PFSK-1 (cell line): ENCODE measurements around the gene MXI1.

Experiments
- FOXP2 ChIP-seq: optimal IDR thresholded peaks from 2 replicates; pipeline ENCODE3; 2011; ENCODE audit warnings: borderline replicate concordance, control low read depth, inconsistent platforms; ENCODE audit not compliant: insufficient read depth; ENCODE audit errors: extremely low read length, extremely low read depth
- POLR2AphosphoS5 ChIP-seq: IDR thresholded peaks from 2 replicates; pipeline ENCODE4 v1.6.1; 2012; ENCODE audit warnings: low read depth, mild to moderate bottlenecking, control low read depth, low read length, moderate library complexity
- REST ChIP-seq, 2 experiments: IDR thresholded peaks; 2 replicates each; pipeline versions ENCODE4 v1.6.1 to v1.8.0; 2011 to 2012; ENCODE audit warnings: low read depth in 2 of 2, low read length in 2 of 2, control low read depth in 1 of 2, inconsistent platforms in 1 of 2, mild to moderate bottlenecking in 1 of 2, moderate library complexity in 1 of 2; ENCODE audit not compliant: insufficient read depth in 1 of 2
- SIN3A ChIP-seq: IDR thresholded peaks from 2 replicates; pipeline ENCODE4 v1.6.1; 2012; ENCODE audit warnings: mild to moderate bottlenecking, low read length, moderate library complexity, borderline replicate concordance; ENCODE audit not compliant: insufficient read depth
- TAF1 ChIP-seq: IDR thresholded peaks from 2 replicates; pipeline ENCODE4 v1.6.1; 2012; ENCODE audit warnings: low read length, control low read depth, borderline replicate concordance; ENCODE audit not compliant: insufficient read depth

The MXI1 gene

GRCh38 chr10:110215286-110216170, 8.1 kb downstream of the MXI1 start:
- TF ChIP-seq SIN3A (no peak), TAF1 (no peak), POLR2AphosphoS5 (no peak), REST (IDR thresholded peaks at IDR 0.05; ENCODE audit: insufficient read depth in 1 of 2, low read depth in 2 of 2, low read length in 2 of 2) (no peak), FOXP2 (no peak)

DNA sequence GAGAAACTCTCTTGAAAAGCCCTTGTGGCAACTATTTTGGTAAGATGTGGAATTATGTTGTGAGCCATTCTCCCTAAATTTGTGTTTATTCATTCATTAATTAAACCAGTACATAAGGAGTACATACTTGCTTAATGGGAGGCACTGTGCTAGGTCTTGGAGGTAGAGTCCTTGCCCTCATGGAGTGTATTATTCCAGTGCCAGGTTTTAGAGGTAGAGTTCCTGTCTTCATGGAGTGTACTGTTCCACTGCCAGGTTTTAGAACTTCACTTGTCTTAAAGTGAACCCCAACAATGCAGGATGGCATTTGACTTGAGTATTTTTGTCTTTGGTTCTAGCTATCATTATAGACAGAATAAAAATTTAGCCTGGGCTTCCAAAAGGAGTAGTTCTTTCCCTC, 8.8 kb downstream of the MXI1 start:
- TF ChIP-seq POLR2AphosphoS5 (no peak), FOXP2 (no peak), REST (IDR thresholded peaks at IDR 0.05; ENCODE audit: insufficient read depth in 1 of 2, low read depth in 2 of 2, low read length in 2 of 2) (no peak)

GRCh38 chr10:110216942-110217661, 9.7 kb downstream of the MXI1 start:
- no peak for TF ChIP-seq POLR2AphosphoS5
- no peak for TF ChIP-seq TAF1
- no peak for TF ChIP-seq FOXP2
- no peak for TF ChIP-seq REST (IDR thresholded peaks at IDR 0.05; ENCODE audit: insufficient read depth in 1 of 2, low read depth in 2 of 2, low read length in 2 of 2)
- TF ChIP-seq SIN3A = no peak

- TF ChIP-seq SIN3A (no peak), TAF1 (no peak), POLR2AphosphoS5 (no peak), FOXP2 (no peak), REST (IDR thresholded peaks at IDR 0.05; ENCODE audit: insufficient read depth in 1 of 2, low read depth in 2 of 2, low read length in 2 of 2) (no peak)
These were observed 10.2 kb downstream of the MXI1 start for GRCh38 chr10:110217662-110218008.
